SK-N-DZ (cell line): Measurements from ENCODE around the gene CXCL16.

ENCODE experiments used
- DNase-seq: peaks from one replicate; pipeline ENCODE4 v3.0.0-alpha.2; 2015; ENCODE audit warnings: low spot score

Gene CXCL16

DNA sequence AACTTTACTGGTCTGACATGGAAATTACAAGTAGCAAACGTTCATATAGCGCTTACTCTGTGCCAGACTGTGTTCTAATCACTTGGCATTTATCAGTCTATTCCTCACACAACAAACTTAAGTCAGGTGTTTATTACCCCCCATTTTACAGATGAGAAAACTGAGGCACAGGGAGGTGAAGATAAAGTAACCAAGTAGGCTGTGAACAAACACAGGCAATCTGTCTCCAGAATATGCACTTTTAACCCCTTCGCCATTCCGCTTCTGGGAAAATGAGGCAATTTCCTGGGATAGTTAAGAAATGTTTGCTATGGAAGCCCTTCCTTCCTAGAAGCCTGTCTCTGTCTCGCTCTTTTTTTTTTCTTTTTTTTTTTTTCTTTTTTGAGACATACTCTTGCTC is 12.2 kb upstream of the CXCL16 start:
- DNase-seq, result no peak

DNA sequence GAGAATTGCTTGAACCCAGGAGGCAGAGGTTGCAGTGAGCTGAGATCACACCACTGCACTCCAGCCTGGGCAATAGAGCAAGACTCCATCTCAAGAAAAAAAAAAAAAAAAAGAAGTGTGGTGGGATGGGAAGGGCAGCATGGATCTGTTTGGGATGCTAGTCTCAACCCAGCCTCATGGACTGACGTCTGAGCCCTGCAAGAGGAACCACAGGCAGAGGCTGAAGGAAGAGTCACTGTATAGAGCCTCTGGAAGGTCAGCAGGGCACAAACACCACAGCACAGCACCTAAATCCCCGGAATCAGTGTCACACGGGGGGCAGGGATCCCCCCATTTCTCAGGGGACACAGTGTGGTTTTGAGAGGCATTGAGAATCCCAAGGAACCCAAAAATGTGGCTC is 10.9 kb upstream of the CXCL16 start:
- no peak for DNase-seq

DNA sequence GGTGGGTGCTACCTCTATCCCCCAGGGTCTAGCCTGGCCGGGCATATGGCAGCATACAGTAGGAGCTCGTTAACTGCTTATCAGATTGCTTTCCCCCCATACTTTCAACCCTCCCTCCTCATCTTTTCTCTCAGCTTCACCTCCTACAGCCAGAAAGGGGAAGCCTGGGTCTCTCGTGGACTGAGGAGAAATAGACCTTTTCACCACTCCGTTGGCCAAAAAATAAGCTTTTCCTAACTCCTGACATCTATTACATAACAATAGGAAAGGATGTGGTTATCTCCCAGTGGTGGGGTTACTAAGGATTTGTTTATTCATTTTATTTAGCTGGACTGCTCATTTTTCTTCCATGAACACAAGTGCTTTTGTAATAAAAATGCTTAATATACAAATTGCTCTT is 9.0 kb upstream of the CXCL16 start:
- no peak for DNase-seq

DNA sequence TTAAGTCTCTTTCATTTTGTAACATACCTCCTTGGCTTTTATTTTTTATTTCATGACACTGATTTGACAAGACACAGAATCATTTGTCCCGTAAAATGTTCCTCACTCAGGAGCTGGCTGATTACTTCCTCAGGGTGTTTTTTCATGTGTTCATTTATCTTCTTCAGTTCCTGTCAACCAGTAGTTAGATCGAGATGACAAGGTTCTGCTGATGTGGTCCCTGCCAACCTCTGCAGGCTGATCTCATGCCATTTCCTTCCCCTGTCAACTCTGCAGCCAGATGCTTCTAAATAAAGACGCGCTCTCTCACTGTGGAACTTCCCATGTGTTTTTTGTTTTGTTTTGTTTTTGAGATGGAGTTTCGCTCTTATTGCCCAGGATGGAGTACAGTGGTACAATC is 8.1 kb upstream of the CXCL16 start:
- DNase-seq, result peak; percentile 56

DNA sequence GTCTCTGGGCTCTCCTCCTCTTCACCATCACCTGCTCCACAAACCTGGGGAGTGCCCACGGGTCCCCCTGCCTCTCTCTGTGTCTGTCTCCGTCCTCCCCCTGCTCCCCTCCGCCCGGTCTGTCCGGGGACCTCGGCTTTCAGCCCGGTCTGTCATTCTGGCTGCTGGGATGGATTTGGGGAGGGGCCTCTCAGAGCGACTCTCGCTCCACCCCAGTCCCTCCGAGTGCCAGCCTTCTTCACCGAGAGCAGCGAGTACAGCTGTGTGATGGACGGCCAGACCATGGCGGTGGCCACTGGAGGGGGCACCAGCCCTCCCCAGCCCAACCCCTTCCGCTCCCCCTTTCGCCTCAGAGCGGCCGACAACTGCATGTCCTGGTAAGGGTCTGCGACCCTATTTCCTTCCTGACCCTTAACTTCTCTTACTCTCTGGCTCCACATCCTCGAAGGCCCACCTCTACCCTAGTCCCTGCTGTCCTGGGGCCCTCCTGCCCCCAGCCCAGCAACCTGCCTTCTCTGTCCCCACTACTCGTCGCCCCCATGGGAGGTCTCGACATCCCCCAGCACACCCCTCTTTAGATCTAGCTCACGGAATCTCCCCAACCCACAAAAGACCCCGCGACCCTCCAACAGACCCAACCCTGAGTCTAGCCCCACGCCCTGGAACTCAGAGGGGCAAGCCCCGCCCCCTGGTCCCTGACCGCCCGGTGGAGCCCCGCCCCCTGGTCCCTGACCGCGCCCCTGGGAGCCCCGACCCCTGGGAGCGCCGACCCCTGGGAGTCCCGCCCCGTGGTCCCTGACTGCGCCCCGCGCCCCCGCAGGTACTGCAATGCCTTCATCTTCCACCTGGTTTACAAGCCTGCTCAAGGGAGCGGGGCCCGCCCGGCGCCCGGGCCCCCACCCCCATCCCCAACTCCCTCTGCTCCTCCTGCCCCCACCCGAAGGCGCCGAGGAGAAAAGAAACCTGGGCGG is 5.6 kb upstream of the CXCL16 start:
- no peak for DNase-seq

DNA sequence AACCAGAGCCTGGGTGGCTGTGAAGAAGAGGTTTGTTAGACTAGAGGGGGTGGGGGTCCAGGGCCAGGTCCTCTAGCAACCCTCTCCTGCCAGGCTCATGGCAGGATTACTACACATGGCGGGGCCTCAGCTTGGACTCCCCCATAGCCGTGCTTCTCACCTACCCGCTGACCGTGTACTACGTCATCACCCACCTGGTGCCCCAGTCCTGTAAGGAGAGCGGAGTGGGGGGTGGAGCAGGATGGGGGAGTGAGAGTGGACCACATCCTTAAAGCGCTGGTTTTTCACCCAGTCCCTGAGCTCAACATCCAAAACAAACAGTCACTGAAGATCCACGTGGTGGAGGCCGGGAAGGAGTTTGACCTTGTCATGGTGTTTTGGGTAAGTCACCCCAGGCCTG is 4.2 kb upstream of the CXCL16 start:
- DNase-seq, result no peak

DNA sequence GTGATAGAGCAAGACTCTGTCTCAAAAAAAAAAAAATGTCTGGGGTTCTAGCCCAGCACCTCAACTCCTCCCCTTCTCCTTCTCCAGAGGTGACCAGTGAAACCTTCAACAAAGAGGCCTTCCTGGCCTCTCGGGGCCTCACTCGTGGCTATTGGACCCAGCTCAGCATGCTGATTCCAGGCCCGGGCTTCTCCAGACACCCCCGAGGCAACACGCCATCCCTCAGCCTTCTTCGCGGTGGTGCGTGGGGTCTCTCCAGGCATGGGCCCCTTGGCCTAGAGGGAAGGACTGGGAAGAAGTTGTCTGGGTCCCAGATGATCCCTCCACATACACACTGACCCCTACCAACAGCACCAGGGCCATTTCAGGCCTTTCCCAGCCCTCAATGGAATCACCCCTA is 3.5 kb upstream of the CXCL16 start:
- DNase-seq, result no peak

DNA sequence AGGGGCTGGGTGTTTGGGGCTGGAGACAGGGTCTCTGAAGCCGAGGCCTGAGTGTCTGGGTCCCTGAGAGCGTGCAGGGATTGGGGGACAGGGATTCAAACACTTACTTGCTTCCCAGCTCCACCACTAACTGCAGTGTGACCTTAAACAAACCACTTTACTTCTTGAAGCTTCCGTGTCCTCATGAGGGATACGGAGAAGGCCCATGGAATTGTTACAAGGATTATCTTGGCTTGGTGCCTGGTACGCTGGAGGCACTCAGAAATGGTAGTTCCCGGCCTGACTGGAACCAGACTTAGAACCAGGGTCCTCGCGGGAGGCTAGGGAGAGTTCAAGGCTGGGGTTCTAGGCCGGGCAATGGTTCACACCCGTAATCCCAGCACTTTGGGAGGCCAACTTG is 2.9 kb upstream of the CXCL16 start:
- DNase-seq, result no peak

DNA sequence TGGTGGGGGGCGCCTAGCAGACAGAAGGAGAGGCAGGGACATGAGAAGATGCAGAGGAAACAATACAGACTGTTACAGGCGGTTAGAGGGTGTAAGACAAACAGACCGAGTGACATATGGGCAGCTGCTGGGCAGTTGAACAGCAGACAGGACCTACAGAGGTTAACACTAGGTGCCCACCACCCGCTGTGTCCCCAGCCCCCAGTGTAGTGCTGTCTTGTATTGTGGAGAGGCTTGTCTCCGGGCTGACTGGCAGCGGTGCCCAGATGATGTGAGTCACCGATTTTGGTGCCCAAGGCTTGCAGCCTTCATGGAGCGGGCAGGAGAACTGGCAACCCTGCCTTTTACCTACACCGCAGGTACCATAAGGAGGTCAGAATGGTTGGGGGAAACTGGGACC is 2.4 kb upstream of the CXCL16 start:
- no peak for DNase-seq

DNA sequence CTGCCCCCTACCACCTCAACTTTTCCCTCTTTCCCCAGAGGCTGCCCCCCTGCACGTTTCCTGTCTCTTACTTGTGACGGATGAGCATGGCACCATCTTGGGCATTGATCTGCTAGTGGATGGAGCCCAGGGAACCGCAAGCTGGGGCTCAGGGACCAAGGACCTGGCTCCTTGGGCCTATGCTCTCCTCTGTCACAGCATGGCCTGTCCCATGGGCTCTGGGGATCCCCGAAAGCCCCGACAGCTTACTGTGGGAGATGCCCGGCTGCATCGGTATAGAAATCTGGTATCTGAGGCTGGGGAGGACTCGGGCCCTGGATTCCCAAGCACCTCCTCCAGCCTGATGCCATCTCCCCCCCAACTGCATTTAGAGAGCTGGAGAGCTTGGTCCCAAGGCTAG is 1.8 kb upstream of the CXCL16 start:
- DNase-seq, result no peak

DNA sequence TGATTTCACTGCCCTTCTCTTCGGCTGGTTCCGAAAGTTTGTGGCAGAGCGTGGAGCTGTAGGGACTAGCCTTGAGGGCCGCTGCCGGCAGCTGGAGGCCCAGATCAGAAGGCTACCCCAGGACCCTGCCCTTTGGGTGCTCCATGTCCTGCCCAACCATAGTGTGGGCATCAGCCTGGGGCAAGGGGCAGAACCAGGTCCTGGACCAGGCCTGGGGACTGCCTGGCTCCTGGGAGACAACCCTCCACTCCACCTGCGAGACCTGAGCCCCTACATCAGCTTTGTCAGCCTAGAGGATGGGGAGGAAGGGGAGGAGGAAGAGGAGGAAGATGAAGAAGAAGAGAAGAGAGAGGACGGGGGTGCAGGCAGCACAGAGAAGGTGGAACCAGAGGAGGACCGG is 856 bp upstream of the CXCL16 start:
- DNase-seq, result no peak

DNA sequence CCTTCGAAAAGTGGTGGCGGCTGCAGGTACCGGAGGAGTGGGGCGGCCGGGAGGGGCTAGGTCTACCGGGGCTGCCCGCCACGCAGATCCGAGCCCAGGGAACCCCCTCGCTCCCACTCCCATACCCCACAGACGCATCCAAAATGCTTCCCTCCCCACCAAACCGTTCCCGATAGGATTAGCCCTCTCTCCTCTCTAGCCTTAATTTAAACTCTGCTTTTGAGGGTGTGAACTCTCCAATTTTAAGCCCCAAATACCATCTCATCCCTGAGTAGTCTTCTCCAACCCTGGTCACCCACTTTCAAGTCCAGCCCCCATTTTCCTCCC is 260 bp upstream of the CXCL16 start:
- no peak for DNase-seq

DNA sequence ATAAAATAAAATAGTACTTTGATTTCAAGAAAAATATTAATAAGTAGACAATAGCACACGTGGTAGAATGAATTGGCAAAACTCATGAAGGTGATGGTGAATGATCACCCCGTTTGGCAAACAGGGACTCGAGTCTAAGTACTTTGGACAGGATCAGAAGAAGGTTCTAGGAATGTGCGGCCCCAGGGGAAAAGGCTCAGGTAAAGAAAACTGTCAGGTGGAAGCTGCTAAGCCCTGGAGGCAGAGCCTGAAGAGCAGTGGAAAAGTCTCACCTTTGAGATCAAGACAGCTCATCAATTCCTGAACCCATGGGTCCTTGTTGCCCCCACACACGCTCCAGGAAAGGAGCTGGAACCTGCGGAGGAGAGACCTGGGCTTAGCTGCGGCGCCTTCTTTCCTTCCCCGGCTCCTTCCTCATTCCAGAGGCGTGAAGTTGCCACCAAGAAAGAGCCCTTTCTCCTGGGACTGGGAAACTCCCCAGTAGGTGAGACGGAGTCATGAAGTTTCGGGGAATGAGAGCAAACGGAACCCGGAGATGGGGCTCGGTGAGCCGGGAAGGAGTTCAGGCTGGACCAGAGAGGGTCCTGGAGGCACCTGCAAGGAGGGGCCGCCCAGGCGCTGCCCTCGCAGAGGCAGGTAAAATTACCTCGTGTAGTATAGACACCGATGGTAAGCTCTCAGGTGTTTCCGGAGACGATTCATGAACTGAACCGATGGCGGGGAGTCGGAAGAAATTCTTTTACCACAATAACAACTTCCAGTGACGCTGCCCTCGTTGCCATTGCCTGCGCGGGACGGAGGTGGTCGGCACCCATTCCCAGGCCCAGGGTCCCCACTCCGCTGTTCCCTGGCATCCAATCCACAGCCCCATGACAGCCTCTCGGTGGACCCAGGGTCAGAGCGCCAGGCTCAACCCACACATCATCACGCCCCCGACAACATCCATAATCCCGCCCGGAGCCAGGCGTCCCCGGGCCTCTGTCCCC is 1.3 kb downstream of the CXCL16 start:
- no peak for DNase-seq

DNA sequence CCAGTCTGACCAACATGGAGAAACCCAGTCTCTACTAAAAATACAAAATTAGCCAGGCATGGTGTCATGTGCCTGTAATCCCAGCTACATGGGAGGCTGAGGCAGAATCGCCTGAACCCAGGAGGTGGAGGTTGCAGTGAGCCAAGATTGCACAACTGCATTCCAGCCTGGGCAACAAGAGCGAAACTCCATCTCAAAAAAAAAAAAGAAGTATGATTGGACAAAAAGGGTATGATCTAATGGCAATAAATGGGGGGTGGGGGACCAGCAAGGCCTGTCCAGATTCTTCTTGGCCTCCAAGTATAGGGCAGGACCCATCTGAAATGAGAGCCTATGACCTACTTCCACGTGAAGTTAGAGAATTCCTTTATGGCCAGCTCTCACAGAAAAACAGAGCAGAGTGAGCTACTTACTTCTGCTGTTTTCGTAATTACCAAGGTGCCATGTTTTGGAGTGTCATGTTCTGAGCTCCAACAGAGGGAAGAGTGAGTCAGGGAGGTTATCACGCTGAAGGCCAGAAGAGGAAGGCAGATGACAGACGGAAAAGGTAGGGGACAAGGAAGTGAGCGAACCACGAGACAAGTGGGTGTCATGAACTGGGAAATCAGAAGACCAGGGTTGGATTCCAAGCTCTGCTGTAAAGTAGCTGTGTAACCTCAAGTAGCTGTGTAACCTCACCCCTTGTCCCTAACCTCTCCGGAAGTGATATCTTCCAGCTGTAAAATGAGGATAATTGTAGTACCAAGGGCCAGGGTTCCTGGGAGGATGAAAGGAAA is 3.7 kb downstream of the CXCL16 start:
- DNase-seq, result no peak

DNA sequence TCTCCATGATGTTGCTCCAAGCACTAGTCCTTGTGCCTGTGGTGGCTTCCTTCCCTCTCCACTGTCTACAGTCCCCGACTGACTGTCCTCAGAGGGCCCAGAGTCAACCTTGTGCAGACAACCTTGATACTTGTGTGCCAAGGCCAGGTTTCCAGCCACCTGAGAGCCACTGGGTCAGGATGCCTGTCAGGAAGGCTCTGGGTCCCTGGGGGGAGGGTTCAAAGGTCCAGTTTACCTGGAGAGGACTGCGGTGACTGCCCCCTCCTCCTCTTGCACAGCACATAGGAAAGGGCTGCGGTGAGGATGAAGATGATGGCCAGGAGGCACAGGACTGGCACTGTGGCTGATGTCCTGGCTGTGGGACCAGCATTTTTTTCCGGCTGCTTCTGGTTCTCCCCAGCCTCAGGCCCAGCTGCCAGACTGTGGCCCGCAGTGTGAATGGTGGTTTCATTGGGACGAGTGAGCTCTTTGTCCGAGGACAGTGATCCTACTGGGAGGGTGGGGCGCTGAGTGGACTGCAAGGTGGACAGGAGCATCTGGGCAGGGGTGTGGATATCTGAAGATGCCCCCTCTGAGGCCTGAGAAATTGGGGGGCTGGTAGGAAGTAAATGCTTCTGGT is 4.8 kb downstream of the CXCL16 start:
- no peak for DNase-seq

DNA sequence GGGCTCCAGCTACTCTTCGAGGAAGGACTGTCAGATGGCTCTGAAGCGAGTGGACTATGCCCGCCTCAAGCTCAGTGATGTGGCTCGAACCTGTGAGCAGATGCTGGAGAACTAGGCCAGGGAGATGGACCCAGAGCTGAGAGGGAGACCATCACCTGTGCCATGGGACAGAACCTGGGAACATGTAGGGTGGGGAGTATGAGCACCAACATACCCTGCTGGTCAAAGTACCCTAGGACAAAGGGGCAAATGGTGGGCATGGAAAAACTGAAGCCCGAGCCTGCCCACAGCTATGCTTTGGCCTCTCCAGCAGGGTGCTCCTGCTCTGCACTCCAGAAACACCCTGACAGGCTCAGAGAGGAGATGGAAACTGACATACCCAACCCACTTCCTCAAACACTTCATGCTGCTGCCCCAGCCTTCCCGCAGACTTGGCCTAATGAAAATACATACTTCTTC is 6.6 kb downstream of the CXCL16 start:
- no peak for DNase-seq

DNA sequence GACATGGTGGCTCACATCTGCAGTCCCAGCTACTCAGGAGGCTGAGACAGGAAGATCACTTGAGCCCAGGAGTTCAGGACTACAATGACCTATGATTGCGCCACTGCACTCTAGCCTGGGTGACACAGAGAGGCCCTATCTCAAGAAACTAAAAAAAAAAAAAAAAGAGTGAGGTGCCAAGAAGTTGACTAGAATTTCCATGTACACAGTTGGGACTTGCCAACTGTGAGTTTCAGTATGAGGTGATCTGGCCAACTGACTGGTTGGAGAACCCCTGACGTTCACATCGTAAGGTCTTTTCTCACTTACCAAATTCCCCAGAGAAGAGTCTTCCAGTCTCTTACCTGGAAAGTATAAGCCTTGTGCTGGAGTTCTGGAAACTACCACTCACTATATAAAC is 11.6 kb downstream of the CXCL16 start:
- DNase-seq, result no peak

DNA sequence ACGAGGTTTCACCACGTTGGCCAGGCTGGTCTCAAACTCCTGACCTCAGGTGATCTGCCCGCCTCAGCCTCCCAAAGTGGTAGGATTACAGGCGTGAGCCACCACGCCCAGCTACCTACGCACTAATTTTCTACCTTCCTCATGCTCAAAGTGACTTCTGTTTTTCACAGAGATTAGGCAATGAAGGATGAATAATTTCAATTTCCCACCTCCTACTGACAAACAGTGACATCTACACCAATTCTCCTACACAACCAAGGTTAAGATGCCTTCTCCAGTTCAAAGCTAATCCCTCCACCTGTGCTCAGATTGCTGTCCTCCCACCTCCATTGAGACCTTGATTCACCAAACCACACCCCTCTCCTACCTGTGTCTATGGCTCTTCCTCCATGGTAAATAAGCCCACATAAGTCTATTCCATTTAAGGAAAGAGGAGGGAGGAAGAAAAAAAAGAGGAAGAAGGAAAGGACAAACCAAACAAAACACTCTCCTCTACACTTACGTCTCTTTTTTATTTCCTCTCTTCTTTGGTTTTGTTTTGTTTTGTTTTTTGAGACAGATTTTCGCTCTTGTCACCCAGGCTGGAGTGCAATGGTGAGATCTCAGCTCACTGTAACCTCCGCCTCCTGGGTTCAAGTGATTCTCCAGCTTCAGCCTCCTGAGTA is 13.9 kb downstream of the CXCL16 start:
- DNase-seq, result no peak

DNA sequence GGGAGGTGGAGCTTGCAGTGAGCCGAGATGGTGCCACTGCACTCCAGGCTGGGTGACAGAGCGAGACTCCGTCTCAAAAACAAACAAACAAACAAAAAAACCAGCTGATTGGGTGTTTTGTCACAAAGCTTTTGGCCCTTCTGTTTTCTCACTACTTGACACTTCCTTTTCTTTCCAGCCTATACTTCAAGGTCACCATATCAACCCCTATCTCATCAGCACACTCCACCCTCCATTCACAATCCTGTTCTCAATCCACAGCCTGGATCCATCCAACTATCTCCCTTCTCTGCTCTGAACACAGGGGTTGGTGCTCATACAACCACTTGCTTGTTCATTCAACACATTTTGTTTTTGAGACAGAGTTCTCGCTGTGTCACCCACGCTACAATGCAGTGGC is 15.1 kb downstream of the CXCL16 start:
- no peak for DNase-seq

DNA sequence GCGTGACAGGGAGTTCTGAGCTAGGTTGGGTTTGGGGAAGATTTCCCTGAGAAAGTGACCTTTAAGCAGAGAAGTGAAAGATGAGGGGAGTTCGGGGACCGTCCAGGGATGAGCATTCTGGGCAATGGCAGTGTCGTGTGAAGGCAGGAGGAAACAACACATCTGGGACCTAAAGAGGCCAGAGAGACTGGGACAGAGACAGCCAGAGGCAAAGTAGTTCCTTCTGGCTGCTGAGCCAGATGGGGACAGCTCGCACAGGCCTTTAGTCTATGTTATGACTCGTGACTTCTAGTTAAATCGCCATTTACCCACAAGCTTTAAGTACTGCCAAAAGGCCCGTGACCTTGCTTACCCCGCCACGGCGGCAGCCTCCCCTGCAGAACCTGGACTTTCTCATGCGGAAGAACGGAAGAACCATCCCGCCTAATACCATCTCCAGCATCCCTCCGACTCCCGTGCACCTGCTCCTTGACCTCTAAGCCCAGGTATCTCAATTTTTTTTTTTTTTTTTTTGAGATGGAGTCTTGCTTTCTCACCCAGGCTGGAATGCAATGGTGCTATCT is 17.0 kb downstream of the CXCL16 start:
- no peak for DNase-seq
